Non-pigmented ciliary epithelial cell (primary cell): ENCODE measurements around the gene LIMK1.

Experiments
- DNase-seq: peaks from one replicate; pipeline ENCODE4 v3.0.0-alpha.2; 2010; ENCODE audit warnings: low read depth

The LIMK1 gene

DNA sequence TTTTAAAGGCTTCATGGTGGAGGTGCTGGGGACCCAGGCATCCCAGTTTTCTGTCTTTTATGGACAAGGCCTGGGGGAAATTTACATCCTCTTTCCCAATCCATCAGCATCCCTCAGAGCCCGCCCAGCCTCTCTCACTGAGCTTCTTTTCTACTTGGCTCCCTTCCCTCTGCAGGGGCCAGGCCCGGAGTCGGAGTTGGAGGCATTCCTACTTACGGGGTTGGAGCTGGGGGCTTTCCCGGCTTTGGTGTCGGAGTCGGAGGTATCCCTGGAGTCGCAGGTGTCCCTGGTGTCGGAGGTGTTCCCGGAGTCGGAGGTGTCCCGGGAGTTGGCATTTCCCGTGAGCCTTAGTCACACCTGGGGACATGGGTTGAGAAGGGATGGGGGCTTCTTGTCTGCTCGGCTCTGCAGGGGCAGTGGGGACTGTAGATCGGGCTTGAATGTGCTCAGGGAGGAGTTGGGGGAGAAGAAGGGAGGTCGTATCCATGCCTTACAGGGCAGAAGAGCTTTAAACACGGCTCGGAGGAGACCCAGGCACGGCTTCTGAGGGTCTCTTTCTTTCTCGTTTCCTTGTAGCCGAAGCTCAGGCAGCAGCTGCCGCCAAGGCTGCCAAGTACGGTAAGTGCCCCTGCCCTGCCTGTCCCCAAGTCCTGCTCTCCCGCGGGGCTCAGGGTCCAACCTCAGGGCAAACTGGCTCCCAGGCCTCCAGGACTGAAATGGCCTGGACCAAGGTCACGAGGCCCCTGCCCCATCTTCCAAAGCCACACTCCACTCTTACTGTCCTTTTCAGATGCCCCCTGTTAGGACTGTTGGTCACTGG is 27.3 kb upstream of the LIMK1 start:
- no peak for DNase-seq

DNA sequence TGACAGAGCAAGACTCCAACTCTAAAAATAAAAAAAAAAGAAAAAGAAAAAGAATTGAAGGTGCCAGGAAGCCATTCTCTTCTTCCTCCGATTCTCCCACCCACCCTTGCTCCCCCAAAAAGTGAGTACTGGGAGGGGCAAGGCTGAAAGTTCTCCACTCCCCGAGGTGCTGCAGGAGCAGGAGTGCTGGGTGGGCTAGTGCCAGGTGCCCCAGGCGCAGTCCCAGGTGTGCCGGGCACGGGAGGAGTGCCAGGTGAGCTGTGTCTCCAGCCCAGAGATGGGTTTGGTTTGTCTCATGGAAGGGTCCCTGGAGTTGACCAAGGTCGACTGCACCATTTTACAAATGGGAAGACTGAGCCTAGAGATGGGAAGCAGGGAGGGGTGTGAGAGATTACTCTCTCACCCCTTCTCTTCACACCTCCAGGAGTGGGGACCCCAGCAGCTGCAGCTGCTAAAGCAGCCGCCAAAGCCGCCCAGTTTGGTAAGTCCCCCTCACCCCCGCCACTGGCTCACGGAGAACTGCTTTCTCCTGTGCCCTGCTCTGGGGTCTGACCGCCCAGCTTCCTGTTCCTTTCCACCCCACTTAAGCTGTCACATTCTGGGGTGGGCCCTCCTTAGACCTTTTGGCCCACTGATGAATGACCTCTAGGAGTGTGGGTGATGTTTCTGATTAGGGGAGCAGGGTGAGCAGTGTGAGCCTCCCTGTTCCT is 26.2 kb upstream of the LIMK1 start:
- no peak for DNase-seq

DNA sequence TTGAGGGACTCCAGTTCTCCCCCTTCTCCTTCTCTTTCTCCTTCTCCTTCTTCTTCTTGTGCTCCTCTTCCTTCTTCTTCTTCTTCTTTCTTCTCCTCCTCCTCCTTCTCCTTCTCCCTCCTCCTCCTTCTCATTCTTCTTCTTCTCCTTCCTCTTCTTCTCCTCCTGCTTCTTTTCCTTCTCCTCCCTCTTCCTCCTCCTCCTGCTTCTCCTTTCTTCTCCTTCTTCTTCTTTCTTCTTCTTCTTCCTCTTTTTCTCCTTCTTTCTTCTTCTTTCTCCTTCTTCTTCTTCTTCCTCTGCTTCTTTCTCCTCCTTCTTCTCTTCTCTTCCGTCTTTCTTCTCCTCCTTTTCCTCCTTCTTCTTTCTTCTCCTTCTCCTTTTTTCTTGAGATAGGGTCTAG is 25.6 kb upstream of the LIMK1 start:
- no peak for DNase-seq

GRCh38 chr7:74058486-74058885 is 25.1 kb upstream of the LIMK1 start:
- DNase-seq: no peak

DNA sequence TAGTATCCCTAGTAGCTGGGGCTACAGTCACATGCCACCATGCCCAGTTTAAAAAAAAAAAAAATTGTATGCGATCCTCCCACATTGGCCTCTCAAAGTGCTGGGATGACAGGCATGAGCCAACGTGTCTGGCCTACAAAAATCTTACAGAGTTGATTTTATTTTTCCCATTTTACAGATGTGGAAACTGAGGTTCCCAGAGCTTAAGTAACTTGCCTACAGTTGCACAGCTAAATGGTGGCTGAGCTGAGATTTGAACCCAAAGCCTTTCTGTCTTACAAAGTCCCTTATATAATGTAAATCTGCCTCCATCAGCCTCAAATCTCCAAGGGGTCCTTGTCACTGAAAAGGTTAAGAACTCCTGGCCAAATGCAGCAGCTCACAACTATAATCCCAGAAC is 24.6 kb upstream of the LIMK1 start:
- DNase-seq: no peak

DNA sequence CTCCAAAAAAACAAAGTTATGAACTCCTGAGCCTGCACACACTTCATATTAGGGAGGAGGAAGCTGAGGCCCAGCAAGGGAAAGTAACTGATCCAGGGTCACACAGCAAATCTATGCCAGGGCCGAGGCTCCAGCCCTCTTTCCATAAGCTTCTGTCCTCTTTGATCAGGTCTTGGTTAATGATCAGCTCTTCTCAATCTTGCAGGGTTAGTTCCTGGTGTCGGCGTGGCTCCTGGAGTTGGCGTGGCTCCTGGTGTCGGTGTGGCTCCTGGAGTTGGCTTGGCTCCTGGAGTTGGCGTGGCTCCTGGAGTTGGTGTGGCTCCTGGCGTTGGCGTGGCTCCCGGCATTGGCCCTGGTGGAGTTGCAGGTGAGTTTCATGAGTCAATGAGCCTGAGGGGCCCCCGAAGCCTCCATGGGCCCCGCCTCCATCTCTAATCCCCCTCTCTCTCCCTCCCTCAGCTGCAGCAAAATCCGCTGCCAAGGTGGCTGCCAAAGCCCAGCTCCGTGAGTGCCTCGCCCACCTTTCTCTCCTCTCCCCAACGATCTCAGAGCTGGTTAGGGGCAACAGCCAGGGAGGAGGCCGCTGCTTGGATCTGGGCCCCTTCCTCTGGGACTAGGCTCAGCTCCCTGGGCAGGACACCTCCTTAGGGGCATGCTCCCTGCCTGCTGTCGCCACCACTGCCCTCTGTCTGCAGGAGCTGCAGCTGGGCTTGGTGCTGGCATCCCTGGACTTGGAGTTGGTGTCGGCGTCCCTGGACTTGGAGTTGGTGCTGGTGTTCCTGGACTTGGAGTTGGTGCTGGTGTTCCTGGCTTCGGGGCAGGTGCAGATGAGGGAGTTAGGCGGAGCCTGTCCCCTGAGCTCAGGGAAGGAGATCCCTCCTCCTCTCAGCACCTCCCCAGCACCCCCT is 23.7 kb upstream of the LIMK1 start:
- no peak for DNase-seq

DNA sequence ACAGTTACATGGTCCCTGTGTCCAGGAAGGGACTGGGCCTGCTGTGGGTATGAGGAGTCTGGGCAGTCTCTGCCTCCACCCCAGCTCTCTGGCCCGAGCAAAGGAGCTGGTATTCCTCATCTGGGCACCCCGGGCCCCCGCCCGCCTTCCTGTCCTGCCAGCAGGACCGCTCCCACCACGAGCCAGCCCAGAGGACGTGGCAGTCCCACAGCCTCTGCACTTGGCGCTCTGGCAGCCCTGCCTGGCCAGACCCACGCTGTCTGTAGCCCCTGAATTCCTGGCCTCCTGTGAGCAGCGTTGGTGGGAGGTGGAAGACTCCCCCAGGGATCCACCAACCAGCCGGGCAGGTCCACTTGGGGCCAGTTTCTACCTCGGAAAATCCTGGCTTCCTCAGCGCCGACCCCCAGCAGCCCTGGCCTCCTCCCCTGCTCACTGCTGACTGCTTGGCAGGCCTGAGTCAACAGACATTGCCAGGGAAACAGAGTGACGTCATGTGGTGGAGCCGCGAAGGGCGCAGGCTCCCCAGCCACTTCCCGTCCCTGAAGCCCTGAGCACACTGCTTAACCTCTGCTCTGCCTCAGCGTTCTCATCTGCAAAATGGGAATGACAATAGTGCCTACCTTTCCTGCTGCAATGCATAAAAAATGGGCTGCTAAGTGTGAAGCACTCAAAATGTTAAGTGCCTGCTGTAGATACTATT is 21.6 kb upstream of the LIMK1 start:
- peak; percentile 65 for DNase-seq

- no peak for DNase-seq
Observed at GRCh38 chr7:74063223-74063641, 20.4 kb upstream of the LIMK1 start.

DNA sequence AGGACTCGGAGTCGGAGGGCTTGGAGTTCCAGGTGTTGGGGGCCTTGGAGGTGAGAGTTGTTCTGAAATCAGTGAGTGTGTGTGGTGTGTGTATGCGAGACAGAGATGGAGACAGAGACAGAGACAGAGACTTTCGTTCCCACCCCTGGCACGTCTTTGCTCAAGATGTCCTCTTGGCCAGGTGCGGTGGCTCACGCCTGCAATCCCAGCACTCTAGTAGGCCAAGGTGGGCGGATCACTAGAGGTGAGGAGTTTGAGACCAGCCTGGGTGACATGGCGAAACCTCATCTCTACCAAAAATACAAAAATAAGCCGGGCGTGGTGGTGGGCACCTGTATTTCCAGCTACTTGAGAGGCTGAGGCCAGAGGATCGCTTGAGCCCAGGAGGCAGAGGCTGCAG is 20.0 kb upstream of the LIMK1 start:
- no peak for DNase-seq

GRCh38 chr7:74064696-74065095 is 18.9 kb upstream of the LIMK1 start:
- no peak for DNase-seq

DNA sequence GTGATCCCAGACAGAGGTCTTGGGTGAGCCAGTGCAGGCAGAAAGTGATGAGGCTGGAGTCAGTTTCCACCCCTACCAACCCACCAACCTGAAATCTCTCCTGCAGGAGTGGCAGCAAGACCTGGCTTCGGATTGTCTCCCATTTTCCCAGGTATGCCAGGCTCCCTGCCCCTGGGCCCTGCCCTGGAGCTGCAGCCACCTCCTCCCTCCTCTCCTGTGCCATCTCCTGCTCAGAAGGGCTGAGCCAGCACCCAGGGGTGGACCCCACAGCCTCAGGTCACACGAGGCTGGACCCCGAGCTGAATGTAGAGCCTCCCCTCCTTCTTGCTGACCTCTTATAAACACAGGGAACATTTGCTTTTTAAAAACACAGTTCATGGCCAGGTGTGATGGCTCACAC is 17.0 kb upstream of the LIMK1 start:
- no peak for DNase-seq

DNA sequence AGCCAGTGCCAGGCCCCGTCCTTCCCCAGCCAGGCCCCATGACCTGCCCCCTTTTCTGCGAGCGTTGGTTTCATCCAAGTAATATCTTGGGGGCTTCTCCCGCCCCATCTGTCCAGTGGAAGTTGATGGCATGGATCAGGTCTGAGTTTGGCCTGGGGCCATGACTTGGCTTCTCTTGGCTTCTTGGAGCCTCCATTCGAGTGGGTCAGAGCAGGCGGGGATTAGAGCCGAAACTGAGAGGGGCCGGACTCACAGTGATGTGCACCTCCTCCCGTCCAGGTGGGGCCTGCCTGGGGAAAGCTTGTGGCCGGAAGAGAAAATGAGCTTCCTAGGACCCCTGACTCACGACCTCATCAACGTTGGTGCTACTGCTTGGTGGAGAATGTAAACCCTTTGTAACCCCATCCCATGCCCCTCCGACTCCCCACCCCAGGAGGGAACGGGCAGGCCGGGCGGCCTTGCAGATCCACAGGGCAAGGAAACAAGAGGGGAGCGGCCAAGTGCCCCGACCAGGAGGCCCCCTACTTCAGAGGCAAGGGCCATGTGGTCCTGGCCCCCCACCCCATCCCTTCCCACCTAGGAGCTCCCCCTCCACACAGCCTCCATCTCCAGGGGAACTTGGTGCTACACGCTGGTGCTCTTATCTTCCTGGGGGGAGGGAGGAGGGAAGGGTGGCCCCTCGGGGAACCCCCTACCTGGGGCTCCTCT is 15.1 kb upstream of the LIMK1 start:
- DNase-seq: no peak

GRCh38 chr7:74069086-74069541 is 14.5 kb upstream of the LIMK1 start:
- DNase-seq: no peak

- DNase-seq: no peak
Observed at GRCh38 chr7:74069790-74070618, 13.6 kb upstream of the LIMK1 start.

DNA sequence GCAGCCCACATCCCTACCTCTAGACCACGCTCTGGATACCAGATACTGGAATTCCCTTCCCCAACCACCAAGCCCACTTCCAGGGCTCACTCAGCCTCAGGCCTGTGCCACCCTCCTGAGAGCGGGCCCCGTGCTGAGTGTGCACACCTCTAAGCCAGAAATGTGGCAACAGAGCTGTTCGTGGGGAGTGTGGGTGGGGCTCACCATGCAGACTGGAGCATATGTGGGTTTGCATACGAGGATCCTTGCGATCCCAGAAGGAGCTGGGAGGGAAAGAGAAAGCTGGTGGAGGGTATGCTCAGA is 13.0 kb upstream of the LIMK1 start:
- no peak for DNase-seq

GRCh38 chr7:74071121-74071520 is 12.5 kb upstream of the LIMK1 start:
- DNase-seq: no peak

- DNase-seq: no peak
Observed at GRCh38 chr7:74074770-74075169, 8.8 kb upstream of the LIMK1 start.

DNA sequence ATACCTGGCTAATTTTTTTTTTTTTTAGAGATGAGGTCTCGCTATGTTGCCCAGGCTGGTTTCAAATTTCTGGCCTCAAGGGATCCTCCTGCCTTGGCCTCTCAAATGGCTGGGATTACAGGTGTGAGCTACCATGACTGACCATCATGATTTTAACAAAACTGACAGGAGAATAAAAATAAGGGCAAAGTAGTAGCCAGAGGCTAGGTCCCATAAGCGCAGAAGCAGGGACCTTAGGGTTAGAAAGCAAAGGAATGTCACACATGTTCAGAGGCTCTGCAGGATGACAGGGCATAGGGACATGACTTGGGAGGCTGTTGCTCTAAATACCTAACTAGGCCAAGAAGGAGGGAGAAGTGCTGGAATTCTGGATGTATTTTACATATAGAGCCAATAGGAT is 5.1 kb upstream of the LIMK1 start:
- DNase-seq: no peak

GRCh38 chr7:74082770-74083116 is 861 bp upstream of the LIMK1 start:
- DNase-seq: no peak

DNA sequence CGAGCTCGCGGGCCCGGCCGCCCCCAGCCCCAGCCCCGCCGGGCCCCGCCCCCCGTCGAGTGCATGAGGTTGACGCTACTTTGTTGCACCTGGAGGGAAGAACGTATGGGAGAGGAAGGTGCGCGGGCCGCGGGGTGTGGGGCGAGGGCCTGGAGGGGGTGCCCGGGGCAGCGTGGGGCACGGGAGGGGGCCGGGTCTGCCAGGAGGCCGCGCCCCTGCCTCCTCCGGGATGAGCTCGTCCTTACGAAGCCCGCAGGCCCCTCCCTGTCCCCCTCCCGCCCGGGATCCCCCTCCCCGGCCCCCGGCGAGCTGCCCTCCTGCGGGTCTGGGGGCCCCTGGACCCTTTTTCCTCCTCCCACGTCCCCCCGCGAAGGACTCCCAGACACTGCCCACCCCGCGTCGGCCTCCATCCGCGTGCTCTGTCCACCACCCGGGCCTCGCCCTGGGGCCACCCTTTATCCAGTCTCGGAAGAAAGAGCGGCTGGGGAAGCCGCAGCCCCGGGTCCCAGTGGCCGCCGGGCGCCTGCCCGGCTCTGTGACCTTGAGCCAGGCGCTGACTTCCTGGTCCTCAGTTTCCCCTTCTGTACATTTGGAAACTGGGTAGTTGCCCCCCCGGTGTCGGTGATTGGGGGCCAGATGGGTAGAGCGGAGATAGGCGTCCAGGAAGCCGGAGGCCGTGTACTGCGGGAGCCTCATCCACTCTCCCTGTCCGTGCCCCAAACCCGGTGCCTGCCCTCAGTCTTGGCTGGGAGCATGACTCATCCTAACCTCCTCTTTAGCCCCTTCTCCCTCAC is 521 bp downstream of the LIMK1 start:
- DNase-seq: no peak
